H9 (cell line): Measurements from ENCODE around the gene OR52N1. TPM values are rescaled to one million over a fixed set of nuclear protein-coding genes. Genes with fewer than 3 reads are reported as not detected.

Source experiments
- DNase-seq: peaks from one replicate; pipeline ENCODE4 v3.0.0-alpha.2; 2017
- H2AFZ ChIP-seq: one replicate; pipeline ENCODE4 v1.6.1; 2013; ENCODE audit warnings: mild to moderate bottlenecking, low read length, control low read depth, moderate library complexity
- H2AK5ac ChIP-seq: 2 replicates; pipeline ENCODE4 v1.6.1; 2013; ENCODE audit warnings: low read length, control low read depth, mixed read lengths; ENCODE audit not compliant: insufficient read length
- H2BK120ac ChIP-seq: one replicate; pipeline ENCODE4 v1.6.1; 2013; ENCODE audit warnings: low read depth, mild to moderate bottlenecking, low read length, control low read depth, inconsistent platforms; ENCODE audit not compliant: poor library complexity, severe bottlenecking
- H2BK12ac ChIP-seq: 2 replicates; pipeline ENCODE4 v1.6.1; 2013; ENCODE audit warnings: low read length, control low read depth, mixed read lengths, low read depth; ENCODE audit not compliant: insufficient read length
- H2BK15ac ChIP-seq: 2 replicates; pipeline ENCODE4 v1.6.1; 2013; ENCODE audit warnings: low read depth, low read length, control low read depth
- H2BK20ac ChIP-seq: one replicate; pipeline ENCODE4 v1.6.1; 2013; ENCODE audit warnings: low read depth, mild to moderate bottlenecking, low read length, control low read depth, inconsistent platforms; ENCODE audit not compliant: poor library complexity, severe bottlenecking
- H2BK5ac ChIP-seq: 2 replicates; pipeline ENCODE4 v1.6.1; 2013; ENCODE audit warnings: low read length, control low read depth, mixed read lengths; ENCODE audit not compliant: insufficient read length
- H3K14ac ChIP-seq: 2 replicates; pipeline ENCODE4 v1.6.1; 2013; ENCODE audit warnings: low read length, control low read depth; ENCODE audit not compliant: insufficient read depth
- H3K18ac ChIP-seq: 2 replicates; pipeline ENCODE4 v1.6.1; 2013; ENCODE audit warnings: low read depth, mild to moderate bottlenecking, mixed read lengths, low read length, control low read depth; ENCODE audit not compliant: insufficient read length
- H3K23ac ChIP-seq: 2 replicates; pipeline ENCODE4 v1.6.1; 2013; ENCODE audit warnings: low read length, control low read depth, mixed read lengths, low read depth; ENCODE audit not compliant: insufficient read length
- H3K23me2 ChIP-seq: 2 replicates; pipeline ENCODE4 v1.6.1; 2013; ENCODE audit warnings: low read depth, mild to moderate bottlenecking, mixed read lengths, low read length, control low read depth; ENCODE audit not compliant: insufficient read length, poor library complexity, severe bottlenecking
- H3K27ac ChIP-seq: 2 replicates; pipeline ENCODE4 v1.5.1; 2013; ENCODE audit warnings: low read length, control low read depth, mixed read lengths, low read depth; ENCODE audit not compliant: insufficient read length
- H3K27me3 ChIP-seq: 2 replicates; pipeline ENCODE4 v1.6.1; 2013; ENCODE audit warnings: low read length, control low read depth, inconsistent platforms; ENCODE audit not compliant: insufficient read depth
- H3K4ac ChIP-seq: 2 replicates; pipeline ENCODE4 v1.6.1; 2013; ENCODE audit warnings: low read depth, mild to moderate bottlenecking, control low read depth, inconsistent platforms, low read length, moderate library complexity
- H3K4me1 ChIP-seq: 2 replicates; pipeline ENCODE4 v1.6.1; 2013; ENCODE audit warnings: low read length, control low read depth, inconsistent platforms; ENCODE audit not compliant: insufficient read depth
- H3K4me2 ChIP-seq: 2 replicates; pipeline ENCODE4 v1.6.1; 2013; ENCODE audit warnings: low read length, control low read depth, mixed read lengths; ENCODE audit not compliant: insufficient read length, insufficient read depth
- H3K56ac ChIP-seq: 2 replicates; pipeline ENCODE4 v1.6.1; 2013; ENCODE audit warnings: low read depth, mild to moderate bottlenecking, mixed read lengths, low read length, control low read depth; ENCODE audit not compliant: insufficient read length
- H3K79me1 ChIP-seq: 2 replicates; pipeline ENCODE4 v1.6.1; 2013; ENCODE audit warnings: low read depth, mild to moderate bottlenecking, moderate library complexity, low read length, control low read depth, inconsistent platforms; ENCODE audit not compliant: insufficient read depth, poor library complexity, severe bottlenecking
- H3K79me2 ChIP-seq: 2 replicates; pipeline ENCODE4 v1.6.1; 2013; ENCODE audit warnings: low read length, control low read depth, inconsistent platforms; ENCODE audit not compliant: insufficient read depth
- H3K9ac ChIP-seq: 2 replicates; pipeline ENCODE4 v1.6.1; 2013; ENCODE audit warnings: low read length, control low read depth, mixed read lengths; ENCODE audit not compliant: insufficient read length; ENCODE audit errors: extremely low read depth
- H3K9me3 ChIP-seq: one replicate; pipeline ENCODE4 v1.6.1; 2013; ENCODE audit warnings: low read depth, low read length, inconsistent platforms; ENCODE audit not compliant: control insufficient read depth
- H3T11ph ChIP-seq: one replicate; pipeline ENCODE4 v1.6.1; 2013; ENCODE audit warnings: mild to moderate bottlenecking, low read length, control low read depth, inconsistent platforms
- H4K20me1 ChIP-seq: one replicate; pipeline ENCODE4 v1.6.1; 2013; ENCODE audit not compliant: control insufficient read depth, insufficient read length, insufficient read depth
- H4K5ac ChIP-seq: 2 replicates; pipeline ENCODE4 v1.6.1; 2013; ENCODE audit warnings: low read depth, mild to moderate bottlenecking, mixed read lengths, low read length, control low read depth; ENCODE audit not compliant: insufficient read length
- H4K8ac ChIP-seq: replicated peaks from 2 replicates; pipeline ENCODE4 v1.6.1; 2013; ENCODE audit warnings: low read length, control low read depth, mixed read lengths, low read depth; ENCODE audit not compliant: insufficient read length
- H4K91ac ChIP-seq: 2 replicates; pipeline ENCODE4 v1.6.1; 2013; ENCODE audit warnings: low read depth, mild to moderate bottlenecking, moderate library complexity, mixed read lengths, low read length, control low read depth; ENCODE audit not compliant: insufficient read length
- H3K27ac Mint-ChIP-seq, 3 experiments: 2 replicates in 2 of 3; 3 replicates in 1 of 3; pipeline ENCODE4 v1.8.0; 2020 to 2021; ENCODE audit warnings: mixed read lengths in 3 of 3, mild to moderate bottlenecking in 1 of 3, moderate library complexity in 1 of 3
- H3K27me3 Mint-ChIP-seq: 2 replicates; pipeline ENCODE4 v1.8.0; 2021; ENCODE audit warnings: low read depth, mild to moderate bottlenecking, moderate library complexity, mixed read lengths
- H3K36me3 Mint-ChIP-seq, 3 experiments: 2 replicates in 2 of 3; 3 replicates in 1 of 3; pipeline ENCODE4 v1.8.0; 2020 to 2021; ENCODE audit warnings: low read depth in 3 of 3, mixed read lengths in 3 of 3; ENCODE audit not compliant: insufficient read depth in 1 of 3
- H3K4me1 Mint-ChIP-seq, 2 experiments: 2 replicates each; pipeline ENCODE4 v1.8.0; 2020; ENCODE audit warnings: mixed read lengths in 2 of 2
- H3K4me3 Mint-ChIP-seq, 2 experiments: 2 replicates in 1 of 2; 3 replicates in 1 of 2; pipeline ENCODE4 v1.8.0; 2020 to 2021; ENCODE audit warnings: mild to moderate bottlenecking in 2 of 2, mixed read lengths in 2 of 2, moderate library complexity in 1 of 2
- H3K9me3 Mint-ChIP-seq, 2 experiments: 2 replicates in 1 of 2; 3 replicates in 1 of 2; pipeline ENCODE4 v1.8.0; 2020; ENCODE audit warnings: mild to moderate bottlenecking in 2 of 2, mixed read lengths in 2 of 2, moderate library complexity in 1 of 2
- WGBS: extraction: QIAGEN DNeasy Blood & Tissue Kit; methylation state at CpG from one replicate; pipeline ENCODE4 v1.1.7; 2013; ENCODE audit warnings: missing lambda C conversion rate, low lambda C conversion rate, mixed read lengths; ENCODE audit not compliant: insufficient read length; ENCODE audit errors: extremely low coverage; 5-methylcytosine and 5-hydroxymethylcytosine counted together
- total RNA-seq: library from RNA; stranded (reverse); gene quantifications from 2 replicates; pipeline ENCODE4 v1.2.1, GENCODE V29; 2021
- TF ChIP-seq, protein P1 (sequence below): fragments of 200-600 bp; sonication (generic); conservative IDR thresholded peaks from 3 replicates; pipeline ENCODE4 v1.8.0; 2021; ENCODE audit warnings: antibody characterized with exemption, mild to moderate bottlenecking

The OR52N1 gene
- total RNA-seq, 1 experiment from 2014 or later = not detected

DNA sequence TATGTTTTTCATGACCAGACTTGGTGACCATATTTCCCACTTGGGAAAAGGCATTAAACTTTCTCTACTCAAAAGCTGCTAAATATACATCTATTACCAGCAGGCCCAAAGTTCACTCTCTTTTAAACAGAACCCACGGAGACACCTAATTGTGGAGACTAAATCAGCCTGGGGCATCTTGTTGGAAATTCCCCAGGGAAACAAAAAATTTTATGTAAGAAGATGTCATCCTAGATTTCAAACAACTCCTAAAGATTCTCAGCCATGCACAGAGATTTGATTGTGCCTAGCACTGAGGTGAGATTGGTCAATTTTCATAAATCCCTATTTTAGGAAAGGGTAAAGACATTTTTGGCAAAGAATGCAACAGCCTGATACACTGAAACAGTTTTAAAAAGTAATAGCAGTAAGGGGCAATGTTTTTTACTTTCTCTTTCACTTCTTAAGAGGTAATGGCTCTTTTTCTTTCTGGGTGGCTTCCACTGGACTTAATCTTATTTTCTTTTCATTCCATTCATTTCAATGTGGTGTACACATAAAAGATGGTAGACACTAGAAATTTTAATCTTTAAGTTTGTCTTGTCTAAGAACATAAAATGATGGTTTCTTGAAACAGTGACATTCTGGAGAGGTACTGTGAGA lies 27.3 kb upstream of the OR52N1 start:
- H3K4me1 ChIP-seq = no peaks in the 10 kb centered on the region
- no peak overlapping the region for H3K18ac ChIP-seq
- no peak overlapping the region for H3K14ac ChIP-seq
- H2BK120ac ChIP-seq = no peak overlapping the region
- no peak overlapping the region for H3K56ac ChIP-seq
- no peak overlapping the region for H3T11ph ChIP-seq
- H3K9me3 ChIP-seq = no peaks in the 10 kb centered on the region
- H2AK5ac ChIP-seq = no peak overlapping the region
- no peak overlapping the region for H4K8ac ChIP-seq
- H4K20me1 ChIP-seq = no peaks in the 10 kb centered on the region
- H3K23ac ChIP-seq = no peak overlapping the region
- no peak overlapping the region for H3K4me2 ChIP-seq
- no peaks in the 10 kb centered on the region for H3K27me3 Mint-ChIP-seq
- H3K23me2 ChIP-seq = no peaks in the 10 kb centered on the region
- no peak overlapping the region for H2BK5ac ChIP-seq
- no peak overlapping the region for H2BK20ac ChIP-seq
- H3K4ac ChIP-seq = no peak overlapping the region
- H2BK12ac ChIP-seq = no peak overlapping the region
- DNase-seq = no peak
- H2BK15ac ChIP-seq = no peak overlapping the region
- no peaks in the 10 kb centered on the region for H3K36me3 Mint-ChIP-seq
- H2AFZ ChIP-seq = no peak overlapping the region
- H3K4me1 Mint-ChIP-seq = peaks cover 5 to 8% of the 10 kb centered on the region in 2 experiments
- no peak overlapping the region for H3K4me3 Mint-ChIP-seq
- no peaks in the 10 kb centered on the region for H3K79me2 ChIP-seq
- no CpG with 5 or more reads among the region's 1 CpG for WGBS
- no peaks in the 10 kb centered on the region for H3K9me3 Mint-ChIP-seq
- TF ChIP-seq, protein P1, sequence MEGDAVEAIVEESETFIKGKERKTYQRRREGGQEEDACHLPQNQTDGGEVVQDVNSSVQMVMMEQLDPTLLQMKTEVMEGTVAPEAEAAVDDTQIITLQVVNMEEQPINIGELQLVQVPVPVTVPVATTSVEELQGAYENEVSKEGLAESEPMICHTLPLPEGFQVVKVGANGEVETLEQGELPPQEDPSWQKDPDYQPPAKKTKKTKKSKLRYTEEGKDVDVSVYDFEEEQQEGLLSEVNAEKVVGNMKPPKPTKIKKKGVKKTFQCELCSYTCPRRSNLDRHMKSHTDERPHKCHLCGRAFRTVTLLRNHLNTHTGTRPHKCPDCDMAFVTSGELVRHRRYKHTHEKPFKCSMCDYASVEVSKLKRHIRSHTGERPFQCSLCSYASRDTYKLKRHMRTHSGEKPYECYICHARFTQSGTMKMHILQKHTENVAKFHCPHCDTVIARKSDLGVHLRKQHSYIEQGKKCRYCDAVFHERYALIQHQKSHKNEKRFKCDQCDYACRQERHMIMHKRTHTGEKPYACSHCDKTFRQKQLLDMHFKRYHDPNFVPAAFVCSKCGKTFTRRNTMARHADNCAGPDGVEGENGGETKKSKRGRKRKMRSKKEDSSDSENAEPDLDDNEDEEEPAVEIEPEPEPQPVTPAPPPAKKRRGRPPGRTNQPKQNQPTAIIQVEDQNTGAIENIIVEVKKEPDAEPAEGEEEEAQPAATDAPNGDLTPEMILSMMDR = no peak
- H4K91ac ChIP-seq = no peak overlapping the region
- no peaks in the 10 kb centered on the region for H3K79me1 ChIP-seq
- no peak overlapping the region for H3K27ac Mint-ChIP-seq
- no peaks in the 10 kb centered on the region for H3K27me3 ChIP-seq
- H3K27ac ChIP-seq = no peak overlapping the region
- H3K9ac ChIP-seq = no peak overlapping the region
- no peak overlapping the region for H4K5ac ChIP-seq
